Eye (tissue), 1 donor: Measurements from ENCODE around the gene VDR.
A peak's percentile ranks its signal among the peaks of the same experiment; 100 is the strongest.
"Not testable (repeated sequence)": the region's sequence is repeated elsewhere in the genome, so short reads cannot be mapped to it uniquely, and the experiment has no call there.

Source experiments
- DNase-seq: peaks from one replicate; pipeline ENCODE4 v3.0.0-alpha.2; 2015

The VDR gene

DNA sequence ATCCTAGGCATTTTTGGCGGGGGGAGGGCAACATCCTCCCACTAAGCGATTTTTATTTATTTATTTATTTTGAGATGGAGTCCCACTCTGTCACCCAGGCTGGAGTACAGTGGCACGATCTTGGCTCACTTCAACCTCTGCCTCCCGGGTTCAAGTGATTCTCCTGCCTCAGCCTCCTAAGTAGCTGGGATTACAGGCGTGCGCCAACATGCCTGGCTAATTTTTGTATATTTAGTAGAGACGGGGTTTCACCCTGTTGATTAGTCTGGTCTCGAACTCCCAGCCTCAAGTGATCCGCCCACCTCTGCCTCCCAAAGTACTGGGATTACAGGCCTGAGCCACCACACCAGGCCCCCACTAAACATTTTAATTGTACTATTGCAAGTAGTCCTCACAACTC lies 95.3 kb downstream of the VDR start:
- DNase-seq: not testable (repeated sequence)

DNA sequence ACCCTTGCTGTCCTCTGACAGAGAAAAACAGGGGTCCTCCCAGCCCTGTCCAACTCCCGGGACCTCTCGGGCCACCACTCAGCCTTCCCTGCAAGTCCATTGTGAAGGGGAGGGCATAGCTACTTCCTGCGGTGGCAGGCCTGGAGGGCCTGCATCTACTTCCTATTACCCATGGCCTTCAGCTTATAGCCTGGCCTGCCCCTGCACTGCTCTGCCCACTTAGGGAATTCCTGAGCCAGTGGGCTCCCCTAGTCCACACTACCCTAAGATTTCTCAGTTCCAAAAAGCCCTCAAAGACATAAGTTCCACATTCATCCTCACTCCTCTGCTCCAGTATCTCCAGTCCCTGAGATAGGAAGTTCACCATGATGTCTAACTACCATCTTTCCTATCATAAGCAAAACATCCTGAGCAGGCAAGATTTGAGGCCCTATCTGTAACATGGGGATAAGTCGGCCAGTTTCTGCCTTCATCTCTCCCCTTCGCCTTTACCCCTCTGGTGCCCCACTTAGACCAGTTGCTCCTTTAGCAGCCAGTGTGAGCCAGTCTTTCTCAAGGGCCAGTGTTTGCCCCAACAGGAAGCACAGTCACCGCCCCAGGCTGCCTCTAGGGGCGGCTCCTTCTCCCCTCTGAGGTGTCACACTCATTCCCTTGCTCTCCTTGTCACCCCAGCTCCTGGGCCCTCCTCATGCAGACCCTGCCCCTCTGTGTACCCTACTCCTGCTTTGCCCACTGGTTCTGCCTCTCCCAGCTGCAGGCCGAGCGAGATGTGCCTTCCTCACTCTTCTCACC lies 96.0 kb downstream of the VDR start:
- DNase-seq: no peak

DNA sequence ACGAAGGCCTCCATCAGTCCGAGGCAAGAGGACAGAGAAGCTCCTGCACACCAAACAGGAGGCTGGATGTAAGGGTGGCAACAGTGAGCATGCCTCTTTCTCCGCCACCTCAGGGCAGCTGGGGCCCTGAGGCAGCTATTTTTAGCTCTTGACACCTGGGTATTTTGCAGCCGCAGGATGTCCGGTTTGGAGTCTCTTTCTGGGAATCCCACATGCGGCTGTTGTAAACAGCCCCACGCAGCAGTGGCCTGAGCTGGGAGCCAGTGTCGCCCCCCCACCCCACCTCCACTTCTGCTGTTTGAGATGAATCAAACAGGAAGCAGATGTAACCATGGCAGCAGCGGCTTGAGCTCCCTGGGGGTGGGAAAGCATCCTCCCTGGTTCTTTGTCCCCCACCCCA lies 96.7 kb downstream of the VDR start:
- peak; percentile 63 for DNase-seq

DNA sequence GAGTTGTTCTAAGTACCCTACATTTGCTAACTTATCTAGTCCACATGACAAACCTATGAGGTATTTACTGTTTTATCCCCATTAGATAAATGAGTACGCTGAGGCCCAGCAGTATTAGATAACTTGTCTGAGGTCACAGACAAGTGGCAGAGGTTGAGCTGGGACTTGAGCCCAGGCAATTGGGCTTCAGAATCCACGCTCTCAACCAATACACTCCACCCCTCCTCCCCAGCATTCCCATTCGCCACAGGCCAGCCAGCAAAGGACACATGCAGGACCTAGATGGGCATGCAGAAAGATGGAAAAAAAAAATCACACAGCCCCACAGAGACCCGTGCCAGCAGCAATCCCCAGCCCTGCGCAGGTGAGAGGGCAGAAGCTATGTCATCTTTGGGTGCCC lies 97.5 kb downstream of the VDR start:
- no peak for DNase-seq

DNA sequence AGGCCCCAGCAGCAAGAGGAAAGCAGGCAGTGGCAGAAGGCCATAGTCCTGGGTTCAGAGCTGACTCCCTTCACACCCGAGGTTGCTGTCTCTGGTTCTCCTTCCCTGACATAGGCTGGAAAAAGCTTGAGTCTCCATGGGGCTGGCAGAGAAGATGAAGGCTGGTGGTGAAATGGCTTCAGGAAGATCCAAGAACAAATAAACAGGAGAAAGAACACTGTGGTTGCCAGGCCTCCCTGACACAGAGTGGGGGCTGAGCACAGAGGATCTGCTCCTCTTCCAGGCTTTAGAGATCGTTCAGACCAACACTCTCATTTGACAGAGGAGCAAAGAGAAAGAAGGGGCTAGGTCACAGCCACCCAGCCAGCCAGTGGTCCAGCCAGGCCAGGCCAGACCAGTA lies 99.4 kb downstream of the VDR start:
- DNase-seq: no peak

DNA sequence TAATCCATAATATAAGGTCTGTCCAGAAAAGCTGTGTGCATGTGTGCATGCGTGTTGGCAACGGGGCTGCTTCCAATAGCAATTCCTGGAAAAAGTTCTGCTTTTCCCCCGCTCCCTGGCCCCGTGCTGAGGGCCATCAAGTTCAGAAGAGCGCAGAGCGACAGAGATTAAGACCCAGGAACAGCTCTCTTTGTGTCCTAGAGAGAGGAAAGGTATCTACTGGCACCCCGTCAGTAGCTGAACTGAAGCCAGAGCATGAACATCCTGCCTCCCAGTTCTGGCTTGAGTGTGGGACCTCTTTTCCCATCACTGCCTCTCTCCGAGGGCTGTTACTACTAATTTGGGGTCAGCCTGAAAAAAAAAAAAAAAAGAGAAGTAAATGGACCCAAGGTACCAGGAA lies 100.6 kb downstream of the VDR start:
- no peak for DNase-seq

DNA sequence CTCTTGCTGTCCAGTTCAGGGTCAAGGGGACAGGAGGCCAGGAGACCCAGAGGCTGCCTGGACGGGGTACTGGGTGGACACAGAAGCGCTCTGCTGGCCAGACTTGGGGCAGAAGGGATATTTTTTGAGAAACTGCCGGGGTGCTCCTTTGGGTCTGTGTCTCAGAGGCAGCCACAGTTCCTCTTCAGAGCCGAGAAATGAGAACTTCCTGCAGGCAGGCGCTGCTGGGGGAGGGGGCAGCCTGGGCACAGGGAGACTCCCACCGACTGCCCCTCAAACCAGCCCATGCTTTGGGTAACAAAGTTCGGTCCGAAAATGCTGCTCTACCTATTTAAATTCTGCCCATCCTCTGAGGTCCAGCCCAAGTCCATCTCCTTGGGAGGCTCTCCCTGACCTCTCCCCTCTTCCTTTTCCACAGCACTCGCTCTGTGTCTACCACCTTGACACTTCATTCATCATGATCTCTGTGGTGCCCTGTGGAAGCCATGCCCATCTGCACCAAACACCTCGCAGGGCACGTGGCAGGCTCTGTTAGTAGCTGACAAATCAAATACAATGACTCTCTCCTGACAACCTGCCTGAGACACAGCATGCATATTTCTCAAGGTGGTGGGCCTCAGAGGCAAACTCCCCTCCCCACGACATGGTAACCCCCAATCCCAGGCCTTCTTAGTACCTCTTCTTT lies 101.5 kb downstream of the VDR start:
- DNase-seq: no peak

DNA sequence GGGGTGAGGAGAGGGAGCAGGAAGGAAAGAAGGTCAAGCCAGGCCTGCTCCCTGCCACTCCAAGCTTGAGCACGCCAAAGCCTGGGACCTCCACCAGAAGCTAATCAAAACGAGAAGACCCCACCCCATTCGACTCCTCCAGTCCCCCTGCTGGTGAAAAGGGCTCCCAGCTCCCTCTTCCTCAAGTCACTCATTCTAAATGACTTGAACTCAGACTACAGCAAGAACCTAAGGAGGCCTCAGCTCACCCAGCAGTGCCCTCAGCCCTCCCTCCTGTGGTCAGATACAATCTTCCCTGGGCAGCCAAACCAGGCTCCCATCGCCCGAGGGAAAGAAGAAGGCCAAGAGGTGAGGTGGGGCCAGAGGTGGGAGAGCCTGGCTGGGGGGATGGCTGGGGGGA lies 102.5 kb downstream of the VDR start:
- DNase-seq: peak; percentile 47

DNA sequence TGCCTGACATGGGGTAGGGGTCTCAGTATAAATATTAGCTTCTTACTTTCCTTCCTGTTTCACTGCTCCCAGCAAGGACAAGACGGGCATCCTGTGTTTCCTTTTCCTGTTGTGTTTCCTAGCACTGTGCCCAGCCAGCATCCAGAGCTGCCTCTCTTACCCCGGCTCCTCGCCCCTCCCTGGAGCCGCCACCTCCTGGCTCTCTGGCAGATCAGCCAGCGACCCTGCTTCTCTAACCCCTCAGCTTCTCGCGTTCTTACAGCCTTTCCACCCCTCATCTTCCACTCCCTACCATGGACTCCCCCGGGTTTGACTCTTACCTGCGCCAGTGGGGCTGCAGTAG lies 102.9 kb downstream of the VDR start:
- DNase-seq: no peak

DNA sequence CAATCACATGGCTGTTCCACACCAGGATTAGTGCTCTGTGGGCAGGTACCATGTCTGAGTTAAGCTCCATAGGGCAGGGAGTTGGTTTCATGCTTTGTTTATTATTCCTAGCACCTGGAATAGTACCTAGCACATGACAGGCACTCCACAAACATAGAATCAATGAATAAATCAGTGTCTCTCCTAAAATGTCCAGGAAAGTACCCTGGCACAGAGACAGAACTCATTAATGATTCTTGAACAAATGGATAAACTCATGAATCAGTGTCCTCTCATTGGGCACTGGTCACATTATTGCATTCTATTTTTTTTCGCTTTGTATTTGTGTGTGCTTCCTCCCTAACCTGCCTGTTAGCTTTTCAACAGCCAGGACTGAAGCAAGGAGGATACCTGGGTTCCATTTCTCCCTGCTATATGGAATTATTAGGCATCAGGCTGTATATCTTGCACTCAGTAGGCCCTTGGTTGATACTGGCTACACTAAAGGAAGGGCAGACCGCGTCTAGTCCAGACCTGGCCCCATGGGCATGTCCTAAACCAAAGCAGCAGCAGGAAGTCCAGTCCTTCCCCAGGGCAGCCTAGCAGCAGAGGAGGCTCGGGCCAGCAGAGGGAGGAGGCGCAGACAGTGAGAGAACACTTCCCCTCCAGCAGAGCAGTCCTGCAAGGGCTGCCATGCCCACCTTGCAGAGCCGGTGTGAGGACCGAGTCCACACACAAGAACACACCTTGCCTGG lies 103.5 kb downstream of the VDR start:
- no peak for DNase-seq

DNA sequence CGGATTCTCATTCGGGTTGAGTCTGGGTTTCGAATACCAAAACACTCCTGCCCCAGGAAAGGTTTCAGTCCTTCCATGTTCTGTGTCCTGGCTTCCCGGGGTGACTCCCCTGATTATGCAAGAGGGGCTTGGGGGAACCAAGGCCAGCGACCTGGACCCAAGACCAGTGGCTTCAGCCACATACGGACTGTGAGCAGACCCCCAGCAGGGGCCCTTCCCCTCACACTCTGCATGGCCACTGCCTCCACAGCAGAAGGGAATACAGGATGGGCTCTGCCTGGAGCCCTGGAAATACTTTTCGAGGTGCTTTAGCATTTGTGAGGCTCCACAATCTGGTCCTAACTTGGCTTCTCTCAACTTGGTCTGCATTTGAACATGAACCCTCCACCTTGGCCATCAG lies 104.2 kb downstream of the VDR start:
- DNase-seq: no peak

DNA sequence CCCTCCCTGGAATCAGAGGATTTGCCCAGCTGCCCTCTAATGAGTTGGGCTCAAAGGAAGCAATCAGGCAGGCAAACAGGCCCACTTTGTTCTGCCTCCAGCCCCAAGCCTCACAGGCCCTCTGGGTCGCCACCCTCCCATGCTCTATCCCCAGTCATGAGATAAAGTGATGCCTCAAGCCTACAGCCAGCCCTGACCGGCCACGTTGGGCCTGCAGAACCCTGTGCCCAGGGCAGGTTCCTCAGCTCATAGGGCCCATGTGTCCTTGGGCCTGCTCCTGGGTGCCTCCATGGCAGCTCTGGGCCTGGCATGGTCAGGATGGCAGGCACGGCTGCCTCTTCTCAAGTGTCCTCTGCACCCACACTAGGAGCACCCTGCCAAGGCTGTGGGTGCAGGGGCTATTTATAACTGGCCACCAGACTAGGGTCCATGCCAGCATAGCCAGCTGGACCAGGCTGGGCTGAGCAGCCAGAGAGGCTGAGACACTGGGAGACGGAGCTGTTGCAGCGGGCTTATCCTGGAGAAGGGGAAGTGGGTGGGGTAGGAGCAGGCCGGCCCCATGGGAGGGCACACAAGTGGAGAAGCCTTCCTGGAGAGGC lies 105.3 kb downstream of the VDR start:
- DNase-seq: no peak

DNA sequence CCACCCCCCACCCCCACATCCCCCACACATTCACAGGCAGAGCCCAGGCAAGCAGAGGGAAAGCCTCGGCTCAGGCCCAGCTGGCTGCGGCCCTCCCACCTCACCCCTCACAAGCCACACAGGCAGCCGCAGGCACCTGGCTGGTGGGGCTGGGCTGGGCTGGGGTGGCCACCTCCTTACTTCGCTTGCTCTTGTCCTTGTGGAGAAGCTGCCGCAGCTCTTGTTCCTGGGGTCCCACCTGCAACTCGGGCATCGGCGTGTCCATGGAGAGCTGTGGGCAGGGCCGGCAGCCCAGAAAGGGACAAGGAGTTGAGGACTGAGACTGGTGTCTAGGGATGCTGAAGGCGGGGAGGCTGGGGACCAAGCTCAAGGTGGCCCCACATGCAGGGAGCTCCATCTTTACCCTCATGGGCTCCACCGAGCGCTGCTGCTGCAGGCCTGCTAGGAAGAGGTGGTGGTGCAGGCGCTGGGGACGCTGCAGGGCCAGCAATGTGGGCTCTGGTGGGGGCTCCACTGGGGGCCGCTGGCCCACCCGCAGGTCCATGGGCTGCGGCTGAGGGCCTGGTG lies 106.3 kb downstream of the VDR start:
- DNase-seq: no peak

DNA sequence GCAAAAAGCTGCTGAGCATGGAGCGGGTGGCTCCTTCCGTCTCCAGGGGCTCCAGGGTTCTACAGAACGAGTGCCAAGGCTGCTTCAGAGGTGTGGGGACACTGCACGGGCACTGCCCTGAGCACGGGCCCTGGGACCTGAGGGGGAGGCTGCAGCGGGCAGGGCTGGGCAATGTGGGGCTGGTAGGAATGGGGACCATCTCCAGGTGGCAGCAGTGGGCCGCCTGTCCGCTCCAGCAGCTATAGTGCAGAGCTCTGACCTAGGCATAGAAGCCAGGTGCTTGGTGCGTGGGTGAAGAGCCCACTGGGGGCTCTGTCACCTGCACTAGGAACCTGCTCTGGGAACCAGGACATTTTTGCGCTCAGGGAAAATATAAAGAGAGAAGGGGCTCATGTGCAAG lies 107.4 kb downstream of the VDR start:
- no peak for DNase-seq

DNA sequence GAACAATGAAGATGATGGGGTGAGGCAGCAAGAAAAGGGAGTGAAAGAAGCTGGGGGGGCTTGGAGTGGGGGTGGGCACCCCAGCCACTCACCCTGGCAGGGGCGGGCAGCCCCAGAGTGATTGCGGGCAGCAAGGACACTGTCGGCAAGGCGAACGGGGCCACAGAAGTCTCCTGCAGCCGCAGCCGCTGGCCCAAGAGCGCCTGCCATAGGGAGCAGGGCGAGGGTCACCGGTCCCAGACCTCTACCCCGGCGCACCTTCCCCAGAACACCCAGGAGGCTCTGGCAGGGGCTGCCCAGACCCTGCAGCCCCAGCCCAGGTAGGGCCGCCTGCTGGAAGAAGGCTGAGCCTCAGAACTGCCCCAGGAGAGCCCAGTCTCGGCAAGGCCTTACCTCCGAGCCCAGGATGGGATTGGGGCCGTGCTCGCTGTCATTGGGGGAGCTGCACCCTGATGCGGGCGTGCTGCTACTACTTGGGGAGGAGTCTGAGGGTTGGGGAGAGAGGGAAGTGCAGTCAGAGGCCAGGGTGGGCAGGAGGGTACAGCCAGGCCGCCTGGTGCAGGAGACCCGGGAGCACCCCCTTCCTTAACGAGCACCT lies 108.9 kb downstream of the VDR start:
- no peak for DNase-seq

DNA sequence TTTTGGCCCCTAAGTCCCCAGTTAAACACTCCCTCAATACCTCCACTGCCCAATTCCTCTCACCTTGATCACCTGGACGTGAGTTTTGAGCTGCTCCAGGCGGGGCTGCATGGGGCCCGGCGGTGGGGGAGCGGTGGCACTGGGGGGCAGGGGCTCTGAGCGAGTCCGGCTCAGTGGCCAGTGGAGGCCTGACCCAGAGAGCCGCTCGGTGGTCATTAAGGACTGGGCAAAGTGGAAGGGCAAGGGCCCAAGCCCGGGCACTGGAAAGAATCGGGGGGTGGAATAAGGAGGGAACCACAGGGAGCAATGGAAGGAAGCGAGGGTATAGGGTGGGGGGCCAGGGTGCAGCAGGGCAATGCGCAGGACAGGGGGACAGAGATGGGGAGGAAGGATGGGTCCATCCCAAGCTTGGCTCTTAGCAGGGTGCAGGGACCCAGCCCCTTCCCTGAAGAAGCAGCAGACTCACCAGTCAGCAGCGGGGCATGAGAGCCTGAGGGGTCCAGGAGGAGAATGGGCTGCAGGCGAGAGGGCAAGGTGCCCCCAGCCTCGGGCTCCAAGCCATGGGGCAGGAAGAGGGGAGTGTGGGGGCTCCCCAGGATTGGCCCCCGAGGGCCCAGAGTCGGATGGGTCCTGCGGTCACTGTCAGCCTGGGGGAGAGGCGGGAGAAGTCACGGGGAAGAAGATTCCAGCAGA lies 109.5 kb downstream of the VDR start:
- DNase-seq: no peak

DNA sequence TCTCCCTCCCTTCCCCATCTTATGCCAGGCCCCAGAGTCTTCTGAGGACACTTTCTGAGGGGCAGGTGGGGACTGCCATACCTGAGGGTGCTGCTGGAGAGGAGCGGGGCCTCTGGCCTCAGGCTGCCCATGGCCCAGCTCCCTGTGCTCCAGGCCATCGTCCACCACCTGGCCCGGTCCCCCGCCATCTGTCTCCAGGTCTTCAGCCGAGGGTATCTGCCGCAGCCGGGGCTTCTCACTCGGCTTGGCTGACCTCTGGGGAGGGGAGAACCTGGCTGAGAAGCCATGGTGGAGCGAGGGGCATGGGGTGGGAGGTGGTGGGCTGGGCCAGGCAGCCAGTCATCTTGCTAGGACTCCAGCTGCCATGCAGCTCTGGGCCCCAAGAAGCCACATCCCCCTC lies 110.1 kb downstream of the VDR start:
- no peak for DNase-seq

DNA sequence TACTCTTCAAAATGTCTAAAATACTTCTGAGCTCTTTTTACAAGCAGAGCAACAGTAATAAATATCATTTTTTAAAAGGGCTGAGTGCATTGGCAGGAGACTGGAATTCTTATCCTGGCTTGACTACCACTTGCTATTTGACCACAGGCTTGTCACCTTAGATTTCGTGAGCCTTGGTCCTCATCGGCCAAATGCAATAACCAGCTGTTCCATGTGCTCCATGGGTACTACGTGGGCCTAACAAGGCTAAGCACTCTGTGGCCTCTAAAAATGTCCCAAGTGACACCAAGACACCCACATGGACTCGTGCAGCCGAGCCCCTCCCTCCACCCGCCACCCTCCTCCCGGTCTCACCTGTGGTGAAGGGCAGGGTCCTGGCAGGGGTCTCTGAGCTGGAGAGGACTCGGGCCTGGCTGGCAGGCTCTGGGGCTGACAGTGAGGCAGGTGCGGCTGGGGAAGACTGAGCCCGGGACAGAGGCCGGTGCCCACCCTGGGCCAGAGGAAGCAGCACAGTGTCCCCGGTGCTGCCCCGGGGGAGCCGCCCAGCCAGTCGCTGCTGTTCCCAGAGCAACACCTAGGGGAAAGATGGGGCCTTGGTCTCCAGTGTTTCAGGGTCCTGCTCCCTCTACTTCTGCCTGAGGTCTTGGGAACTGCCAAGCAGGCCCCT lies 111.6 kb downstream of the VDR start:
- DNase-seq: no peak

DNA sequence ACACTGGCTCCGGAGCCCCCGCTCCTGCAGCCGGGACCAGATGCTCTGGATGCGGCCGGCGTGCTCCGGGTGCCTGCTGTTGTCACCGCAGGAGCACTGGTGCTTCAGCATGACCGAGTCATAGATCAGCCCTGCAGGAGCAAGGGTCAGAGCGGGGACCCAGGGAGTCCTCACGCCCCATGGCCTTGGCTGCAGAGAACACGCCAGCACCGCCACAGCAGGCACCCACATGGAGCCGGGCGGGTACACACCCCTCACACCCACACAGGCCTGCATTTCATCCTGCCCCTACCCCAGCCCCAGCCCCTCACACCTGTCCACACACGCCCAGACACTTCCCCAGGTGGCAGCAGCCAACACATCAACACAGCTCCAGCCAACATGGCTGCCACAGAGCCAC lies 112.9 kb downstream of the VDR start:
- DNase-seq: no peak
